Heart right ventricle (tissue), 16 donors: Measurements from ENCODE around the gene PELI3. TPM values are rescaled to one million over a fixed set of nuclear protein-coding genes. Genes with fewer than 3 reads are reported as not detected.

Source experiments
- ATAC-seq, 8 donors: fragments of 200-7000 bp; cut with Tn5 transposase; one replicate each; pipeline ENCODE4 v1.9.1; 2020; ENCODE audit warnings: mild to moderate bottlenecking in 8 of 8, moderate library complexity in 8 of 8, moderate number of reproducible peaks in 1 of 8
- DNase-seq, 2 donors: peaks; one replicate each; pipeline ENCODE4 v3.0.0-alpha.2; 2020
- H3K27ac ChIP-seq, 10 donors: fragments of 200-600 bp; sonication (generic) in 2 of 10; one replicate each; pipeline versions ENCODE4 v1.5.0 to v1.8.0; 2020 to 2022; ENCODE audit warnings: mild to moderate bottlenecking in 3 of 10
- H3K27me3 ChIP-seq, 7 donors: fragments of 200-600 bp; one replicate each; pipeline ENCODE4 v1.8.0; 2021 to 2022; ENCODE audit warnings: mild to moderate bottlenecking in 2 of 7
- H3K36me3 ChIP-seq, 9 donors: fragments of 200-600 bp; sonication (generic) in 1 of 9; one replicate each; pipeline versions ENCODE4 v1.5.0 to v1.8.0; 2020 to 2022; ENCODE audit warnings: mild to moderate bottlenecking in 2 of 9
- H3K4me1 ChIP-seq, 9 donors: fragments of 200-600 bp; sonication (generic) in 1 of 9; one replicate each; pipeline versions ENCODE4 v1.5.0 to v1.8.0; 2020 to 2022; ENCODE audit warnings: mild to moderate bottlenecking in 4 of 9
- H3K4me3 ChIP-seq, 10 donors: fragments of 200-600 bp; sonication (generic) in 2 of 10; one replicate each; pipeline versions ENCODE4 v1.5.0 to v1.8.0; 2020 to 2022; ENCODE audit warnings: mild to moderate bottlenecking in 7 of 10, moderate library complexity in 2 of 10
- H3K9me3 ChIP-seq, 11 donors: fragments of 200-600 bp in 10 of 11; sonication (generic) in 2 of 11; one replicate each; pipeline versions ENCODE4 v1.5.0 to v1.8.0; 2013 to 2022; ENCODE audit warnings: mild to moderate bottlenecking in 2 of 11, control low read depth in 1 of 11, moderate library complexity in 1 of 11
- WGBS, 2 donors: extraction: QIAGEN DNeasy Blood & Tissue Kit; methylation state at CpG; one replicate each; pipeline ENCODE4 v1.1.7; 2013; ENCODE audit warnings: inconsistent platforms in 1 of 2; 5-methylcytosine and 5-hydroxymethylcytosine counted together
- intact Hi-C, 10 donors: fragments of 100-400 bp; cut with DNase I; formaldehyde crosslinking; loops; one replicate each; pipeline versions ENCODE4 v1.11.1 to v1.14.2; 2022
- long read RNA-seq, 3 donors: library from polyadenylated mRNA; unstranded; transcript quantifications; one replicate each; pipeline ENCODE4 v2.0.0, GENCODE V29; 2020 to 2021
- polyA plus RNA-seq, 2 donors: library from polyadenylated mRNA; stranded (reverse); fragments of 200-250 nt; gene quantifications; one replicate each; pipeline ENCODE4 v1.2.3, GENCODE V29; 2013
- total RNA-seq, 10 donors: library from RNA; stranded (reverse); fragmentation: NEBNext Ultra II Directional in 3 of 10; extraction: Animal tissue kit (Norgen Biotek cat#: 25700) in 3 of 10; gene quantifications; one replicate each; pipeline versions ENCODE4 v1.2.1 to v1.2.4, GENCODE V29; 2021 to 2023
- TF ChIP-seq, protein P1 (sequence below), 9 donors: fragments of 200-600 bp; sonication (generic) in 2 of 9; IDR thresholded peaks; one replicate each; pipeline versions ENCODE4 v1.5.0 to v1.8.0; 2021 to 2022; ENCODE audit warnings: antibody characterized with exemption in 9 of 9, mild to moderate bottlenecking in 5 of 9, moderate library complexity in 1 of 9
- donor health status: Arrhythmogenic right ventricular cardiomyopathy.
- donor health status: ischemic (EF 13 %, LVEDD 7.1; RV severe dilation, severe dysfunction).
- donor health status: healthy with polysubstance abuse.
- donor health status: DM: no; HTN: yes; CAD: no.
- donor health status: DM: no; HTN: no; CAD: no.
- donor health status: ischemic (EF 25% LVEDD 6.9; RV normal size, moderate dysfunction).
- donor health status: ischemic (EF 25% LVEDD 5.7; RV mildly dilated, moderate dysfunction).
- donor health status: healthy.
- donor health status: DM: yes; HTN: yes; CAD: no.
- donor health status: Ischemic cardiomyopathy.
- donor health status: ischemic (EF 35%, LVEDD 5.7; RV mildly dilated, moderate dysfunction).
- donor health status: nonischemic (EF 11% LVEDD 7.7; RV severe dilation, severe dysfunction).
- donor health status: DM: yes; HTN: yes; CAD: no.
- donor health status: PGD.
- donor health status: ischemic (EF 29% LVEDD 5.4; RV normal size, mild dysfunction).
- donor health status: nonischemic (EF 23%, LVEDD 6.1; RV moderate dilation, normal function).

Gene PELI3
- total RNA-seq (10 to 100 TPM in 1 of 10 donors, 1 to 10 TPM in 9; 5.3 to 10.9 (median 6.5) TPM), polyA plus RNA-seq (1 to 10 TPM; 3.5 to 7.2 TPM)
- long read RNA-seq, donor 1, transcript PELI3-201 (8 exons, 2,740 nt), result major isoform, 9 of 28 reads
- long read RNA-seq, donor 1, transcript PELI3-202 (7 exons, 2,783 nt), result minor isoform, 7 of 28 reads
- long read RNA-seq, donor 1, partial matches to known transcripts, result 12 of 28 reads
- long read RNA-seq, donor 1, other reads (novel, unspliced or antisense), result 0 of 28 reads
- long read RNA-seq, donor 2, transcript PELI3-201 (8 exons, 2,740 nt), result minor isoform, 6 of 21 reads
- long read RNA-seq, donor 2, transcript PELI3-202 (7 exons, 2,783 nt), result major isoform, 7 of 21 reads
- long read RNA-seq, donor 2, partial matches to known transcripts, result 8 of 21 reads
- long read RNA-seq, donor 2, other reads (novel, unspliced or antisense), result 0 of 21 reads
- long read RNA-seq, donor 3, partial matches to known transcripts, result 18 of 19 reads
- long read RNA-seq, donor 3, other reads (novel, unspliced or antisense), result 0 of 19 reads

GRCh38 chr11:66466225-66467033 is at the start of gene PELI3:
TSS of gene PELI3 (plus strand) at chr11:66466905. CDS start at chr11:66468129, 1,224 bp downstream.
- Histone ChIP-seq H3K27ac (peak within 1 kb of the TSS in 9 of 10 donors; percentile 15 to 85 (median 73)), H3K9me3 (peaks cover 0 to 10% (median 0%) of the 10 kb centered on the region in 11 donors), H3K27me3 (no peaks in the 10 kb centered on the region), H3K4me1 (peaks cover 0 to 30% (median 18%) of the 10 kb centered on the region in 9 donors), H3K4me3 (peak within 1 kb of the TSS; percentile 42 to 97 (median 70)), H3K36me3 (peaks cover 0 to 15% (median 0%) of the 10 kb centered on the region in 9 donors)
- intact Hi-C loops, result no loop called here
- ATAC-seq (peak; percentile 97 to 99 (median 99)), DNase-seq (peak; percentile 92 to 97)
- TF ChIP-seq, protein P1, sequence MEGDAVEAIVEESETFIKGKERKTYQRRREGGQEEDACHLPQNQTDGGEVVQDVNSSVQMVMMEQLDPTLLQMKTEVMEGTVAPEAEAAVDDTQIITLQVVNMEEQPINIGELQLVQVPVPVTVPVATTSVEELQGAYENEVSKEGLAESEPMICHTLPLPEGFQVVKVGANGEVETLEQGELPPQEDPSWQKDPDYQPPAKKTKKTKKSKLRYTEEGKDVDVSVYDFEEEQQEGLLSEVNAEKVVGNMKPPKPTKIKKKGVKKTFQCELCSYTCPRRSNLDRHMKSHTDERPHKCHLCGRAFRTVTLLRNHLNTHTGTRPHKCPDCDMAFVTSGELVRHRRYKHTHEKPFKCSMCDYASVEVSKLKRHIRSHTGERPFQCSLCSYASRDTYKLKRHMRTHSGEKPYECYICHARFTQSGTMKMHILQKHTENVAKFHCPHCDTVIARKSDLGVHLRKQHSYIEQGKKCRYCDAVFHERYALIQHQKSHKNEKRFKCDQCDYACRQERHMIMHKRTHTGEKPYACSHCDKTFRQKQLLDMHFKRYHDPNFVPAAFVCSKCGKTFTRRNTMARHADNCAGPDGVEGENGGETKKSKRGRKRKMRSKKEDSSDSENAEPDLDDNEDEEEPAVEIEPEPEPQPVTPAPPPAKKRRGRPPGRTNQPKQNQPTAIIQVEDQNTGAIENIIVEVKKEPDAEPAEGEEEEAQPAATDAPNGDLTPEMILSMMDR (IDR thresholded peaks at IDR 0.05), result no peak
- WGBS, 2 donors, result 1% methylated on average over 37 to 45 of the region's 63 CpGs

GRCh38 chr11:66417000-66417399 is 49.7 kb upstream of the PELI3 start:
- no peak overlapping the region for H3K27ac ChIP-seq
- H3K4me1 ChIP-seq, result peaks cover 0 to 52% (median 30%) of the 10 kb centered on the region in 9 donors
- 75% methylated on average over 11 of the region's 11 CpGs for WGBS, 2 donors
- DNase-seq (no peak), ATAC-seq (no peak)
- intact Hi-C loops, result loop anchor here in 3 of 10 donors (10.0 kb wide), 2 partner anchors 268 to 418 kb away; no protein-coding TSS in a partner anchor
- TF ChIP-seq, protein P1 (IDR thresholded peaks at IDR 0.05), result no peak
- no peak overlapping the region for H3K4me3 ChIP-seq
- H3K36me3 ChIP-seq, result no peaks in the 10 kb centered on the region
- H3K9me3 ChIP-seq, result peaks cover 0 to 7% (median 0%) of the 10 kb centered on the region in 11 donors
- H3K27me3 ChIP-seq, result peaks cover 0 to 46% (median 11%) of the 10 kb centered on the region in 7 donors

- Histone ChIP-seq H3K4me3 (no peak overlapping the region), H3K9me3 (peaks cover 0 to 7% (median 0%) of the 10 kb centered on the region in 11 donors), H3K27me3 (peaks cover 0 to 46% (median 10%) of the 10 kb centered on the region in 7 donors), H3K4me1 (peaks cover 0 to 52% (median 30%) of the 10 kb centered on the region in 9 donors), H3K36me3 (no peaks in the 10 kb centered on the region), H3K27ac (peak overlapping the region in 2 of 10 donors; percentile 43 to 55)
- TF ChIP-seq, protein P1 (IDR thresholded peaks at IDR 0.05), result peak in 7 of 9 donors; percentile 21 to 56 (median 38)
- intact Hi-C loops, result loop anchor here in 3 of 10 donors (10.0 kb wide), 2 partner anchors 266 to 416 kb away; no protein-coding TSS in a partner anchor
- DNase-seq (peak; percentile 71 to 85), ATAC-seq (peak; percentile 78 to 97 (median 93))
- WGBS, 2 donors, result 3 to 5% methylated on average over 16 of the region's 16 CpGs
These were observed 48.3 kb upstream of the PELI3 start for GRCh38 chr11:66418168-66418985.
